Kidney glomerular epithelial cell (primary cell): ENCODE results near the gene TARS1.

ENCODE experiments used
- DNase-seq: peaks from one replicate; lab custom pipeline; 2025; lab: John Stamatoyannopoulos, UW

TARS1 gene

GRCh38 chr5:33440482-33441240 lies at the start of gene TARS1:
Gene TARS1, plus strand, starts transcription at chr5:33440965. Its CDS starts 122 bp downstream, at chr5:33441087.
- peak; percentile 99 for DNase-seq

- DNase-seq, result no peak
These were observed 42.3 kb upstream of the TARS1 start for GRCh38 chr5:33398501-33398900.

- DNase-seq, result no peak
These were observed 40.1 kb upstream of the TARS1 start for GRCh38 chr5:33400675-33401074.

- DNase-seq, result peak; percentile 69
These were observed 39.0 kb upstream of the TARS1 start for GRCh38 chr5:33401482-33402390.

GRCh38 chr5:33403187-33403586 lies 37.6 kb upstream of the TARS1 start:
- DNase-seq, result no peak

GRCh38 chr5:33408816-33409215 lies 31.9 kb upstream of the TARS1 start:
- DNase-seq, result no peak

GRCh38 chr5:33409435-33410170 lies 31.2 kb upstream of the TARS1 start:
- no peak for DNase-seq

GRCh38 chr5:33410221-33410620 lies 30.5 kb upstream of the TARS1 start:
- no peak for DNase-seq

- DNase-seq, result no peak
These were observed 29.3 kb upstream of the TARS1 start for GRCh38 chr5:33411498-33411897.

GRCh38 chr5:33415811-33416354 lies 24.9 kb upstream of the TARS1 start:
- no peak for DNase-seq

- DNase-seq, result no peak
These were observed 23.1 kb upstream of the TARS1 start for GRCh38 chr5:33417632-33418031.

GRCh38 chr5:33420946-33421345 lies 19.8 kb upstream of the TARS1 start:
- no peak for DNase-seq

- DNase-seq, result no peak
These were observed 18.6 kb upstream of the TARS1 start for GRCh38 chr5:33422191-33422590.

- peak; percentile 23 for DNase-seq
These were observed 17.6 kb upstream of the TARS1 start for GRCh38 chr5:33423018-33423630.

- DNase-seq, result no peak
These were observed 15.5 kb upstream of the TARS1 start for GRCh38 chr5:33425314-33425713.

GRCh38 chr5:33430983-33431382 lies 9.8 kb upstream of the TARS1 start:
- no peak for DNase-seq

GRCh38 chr5:33432656-33433055 lies 8.1 kb upstream of the TARS1 start:
- DNase-seq, result no peak

GRCh38 chr5:33433303-33434240 lies 7.2 kb upstream of the TARS1 start:
- no peak for DNase-seq

- DNase-seq, result peak; percentile 80
These were observed 4.8 kb upstream of the TARS1 start for GRCh38 chr5:33435893-33436490.

- no peak for DNase-seq
These were observed 1.8 kb upstream of the TARS1 start for GRCh38 chr5:33438996-33439395.
